ENCODE measurements around the gene SH2B2. TPM values are rescaled to one million over a fixed set of nuclear protein-coding genes. Genes with fewer than 3 reads are reported as not detected.

The SH2B2 gene
- total RNA-seq = 1 to 10 TPM; 3.3 to 7.5 (median 3.7) TPM

DNA sequence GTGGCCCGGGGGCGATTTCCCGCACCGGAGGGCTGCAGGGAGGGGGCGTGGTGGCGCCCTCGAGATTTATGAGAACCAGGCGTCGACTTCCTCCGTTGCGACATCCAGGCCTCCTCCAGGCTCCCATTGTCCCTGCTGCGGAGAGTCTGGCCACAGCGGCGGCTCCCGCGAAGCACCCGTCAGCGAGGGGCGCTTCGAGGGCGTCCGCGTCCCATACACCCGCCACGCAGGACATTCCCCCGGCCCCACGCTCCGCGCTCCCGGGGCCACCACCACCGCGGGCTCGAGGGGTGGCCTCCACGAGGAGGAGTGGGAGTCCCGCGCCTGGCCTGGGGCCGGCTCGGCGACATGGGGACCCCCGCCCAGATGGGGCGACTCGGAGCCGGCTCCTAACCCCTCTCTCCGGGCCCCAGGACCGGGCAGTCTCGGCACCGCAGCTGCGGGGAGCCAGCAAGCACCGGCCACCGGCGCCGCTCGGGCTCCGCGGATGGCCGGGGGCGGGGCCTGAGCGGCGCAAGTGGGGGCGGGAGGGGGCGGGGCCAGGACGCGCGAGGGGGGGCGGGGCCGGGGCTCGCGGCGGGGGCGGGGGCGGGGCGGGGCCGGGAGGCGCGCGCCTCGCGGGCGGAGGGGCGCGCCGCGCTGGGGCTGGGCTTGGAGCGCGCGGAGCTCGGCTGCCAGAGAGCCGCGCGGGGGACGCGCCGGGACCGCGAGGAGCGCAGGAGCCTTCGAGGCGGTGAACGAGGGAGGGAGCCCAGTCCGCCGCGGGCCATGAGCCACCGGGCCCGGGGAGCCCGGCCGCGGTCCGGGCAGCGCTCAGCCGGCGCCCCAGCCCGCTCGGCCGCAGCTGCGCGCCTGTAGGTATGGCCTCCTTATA lies at the start of gene SH2B2:
Gene SH2B2 (plus strand): TSS at position 632 of the 874 bp plus-strand sequence. CDS start 13,683 bp downstream, outside the sequence.
- TF ChIP-seq, protein P1, sequence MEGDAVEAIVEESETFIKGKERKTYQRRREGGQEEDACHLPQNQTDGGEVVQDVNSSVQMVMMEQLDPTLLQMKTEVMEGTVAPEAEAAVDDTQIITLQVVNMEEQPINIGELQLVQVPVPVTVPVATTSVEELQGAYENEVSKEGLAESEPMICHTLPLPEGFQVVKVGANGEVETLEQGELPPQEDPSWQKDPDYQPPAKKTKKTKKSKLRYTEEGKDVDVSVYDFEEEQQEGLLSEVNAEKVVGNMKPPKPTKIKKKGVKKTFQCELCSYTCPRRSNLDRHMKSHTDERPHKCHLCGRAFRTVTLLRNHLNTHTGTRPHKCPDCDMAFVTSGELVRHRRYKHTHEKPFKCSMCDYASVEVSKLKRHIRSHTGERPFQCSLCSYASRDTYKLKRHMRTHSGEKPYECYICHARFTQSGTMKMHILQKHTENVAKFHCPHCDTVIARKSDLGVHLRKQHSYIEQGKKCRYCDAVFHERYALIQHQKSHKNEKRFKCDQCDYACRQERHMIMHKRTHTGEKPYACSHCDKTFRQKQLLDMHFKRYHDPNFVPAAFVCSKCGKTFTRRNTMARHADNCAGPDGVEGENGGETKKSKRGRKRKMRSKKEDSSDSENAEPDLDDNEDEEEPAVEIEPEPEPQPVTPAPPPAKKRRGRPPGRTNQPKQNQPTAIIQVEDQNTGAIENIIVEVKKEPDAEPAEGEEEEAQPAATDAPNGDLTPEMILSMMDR (IDR thresholded peaks at IDR 0.05; ENCODE audit: low read depth) = no peak

DNA sequence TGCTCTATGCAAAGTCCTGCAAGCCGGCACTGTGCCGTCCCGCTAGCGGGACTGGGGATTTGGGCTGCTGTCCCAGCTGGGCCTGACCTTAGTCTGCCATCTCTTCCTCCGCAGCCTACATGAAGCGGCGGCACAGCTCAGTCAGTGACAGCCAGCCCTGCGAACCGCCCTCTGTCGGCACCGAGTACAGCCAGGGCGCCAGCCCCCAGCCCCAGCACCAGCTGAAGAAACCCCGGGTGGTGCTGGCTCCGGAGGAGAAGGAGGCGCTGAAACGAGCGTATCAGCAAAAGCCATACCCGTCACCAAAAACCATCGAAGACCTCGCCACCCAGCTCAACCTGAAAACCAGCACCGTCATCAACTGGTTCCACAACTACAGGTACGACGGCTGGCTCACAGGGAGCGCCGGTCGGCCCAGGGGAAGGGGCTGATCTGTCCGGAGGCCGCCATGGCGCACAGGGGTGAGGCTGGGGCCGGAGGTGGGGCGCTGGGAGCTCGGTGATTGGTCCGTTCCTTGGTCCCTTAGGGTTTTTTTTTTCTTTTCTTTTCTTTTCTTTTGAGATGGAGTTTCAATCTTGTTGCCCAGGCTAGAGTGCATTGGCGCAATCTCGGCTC lies 47.4 kb upstream of the SH2B2 start:
- TF ChIP-seq, protein P1 (IDR thresholded peaks at IDR 0.05; ENCODE audit: low read depth) = no peak

DNA sequence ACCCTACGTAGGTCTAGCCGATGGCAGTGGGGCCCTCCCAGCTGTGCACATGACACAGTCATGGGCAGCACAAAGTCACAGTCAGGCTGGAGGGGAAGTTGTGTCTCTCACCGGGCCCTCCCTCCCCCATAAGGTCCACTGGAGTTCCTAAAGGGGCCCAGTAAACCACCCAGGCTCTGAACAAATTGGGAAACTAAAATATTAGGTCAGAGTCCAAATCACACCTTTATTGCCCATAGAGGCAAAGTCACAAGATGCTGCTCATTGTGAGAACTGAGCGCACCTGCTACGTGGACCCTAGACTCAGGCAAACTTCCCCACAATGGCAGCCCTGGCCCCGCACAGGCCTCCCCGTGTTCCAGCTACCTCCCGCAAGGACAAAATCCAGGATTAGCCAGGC lies 45.2 kb upstream of the SH2B2 start:
- TF ChIP-seq, protein P1 (IDR thresholded peaks at IDR 0.05; ENCODE audit: low read depth) = no peak

DNA sequence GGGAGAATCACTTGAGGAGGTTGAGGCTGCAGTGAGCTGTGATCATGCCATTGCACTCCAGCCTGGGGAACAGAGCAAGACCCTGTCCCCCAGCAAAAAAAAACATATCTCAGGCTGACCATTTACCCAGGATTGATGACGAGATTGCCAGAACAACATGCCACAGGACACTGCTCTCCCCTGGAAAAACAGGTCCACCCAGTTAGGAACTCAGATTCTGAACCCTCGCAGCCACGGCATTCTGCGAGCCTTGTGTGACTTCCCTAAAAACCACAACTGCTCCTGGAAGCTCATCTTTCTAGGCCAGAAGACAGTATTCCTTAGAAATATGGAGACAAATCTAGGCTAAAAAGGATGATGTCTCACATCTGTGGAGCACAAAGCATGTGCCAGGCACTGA lies 42.1 kb upstream of the SH2B2 start:
- TF ChIP-seq, protein P1 (IDR thresholded peaks at IDR 0.05; ENCODE audit: low read depth) = no peak

DNA sequence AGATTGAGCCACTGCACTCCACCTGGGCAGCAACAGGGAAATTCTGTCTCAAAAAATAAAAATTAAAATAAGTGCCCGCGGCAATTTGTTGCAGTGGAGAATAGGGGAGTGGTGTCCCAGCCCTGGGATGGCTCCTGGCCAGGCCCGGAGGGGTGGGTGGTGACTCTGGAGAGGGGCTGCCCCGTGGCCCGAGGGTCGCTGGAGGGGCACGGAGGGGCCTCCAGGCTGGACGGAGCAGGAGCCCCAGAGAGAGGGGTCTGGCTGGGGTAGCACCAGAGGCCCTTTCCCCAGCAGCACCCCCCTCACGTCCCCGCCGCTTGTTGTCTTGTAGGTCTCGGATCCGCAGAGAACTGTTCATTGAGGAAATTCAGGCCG lies 38.6 kb upstream of the SH2B2 start:
- TF ChIP-seq, protein P1 (IDR thresholded peaks at IDR 0.05; ENCODE audit: low read depth) = no peak

DNA sequence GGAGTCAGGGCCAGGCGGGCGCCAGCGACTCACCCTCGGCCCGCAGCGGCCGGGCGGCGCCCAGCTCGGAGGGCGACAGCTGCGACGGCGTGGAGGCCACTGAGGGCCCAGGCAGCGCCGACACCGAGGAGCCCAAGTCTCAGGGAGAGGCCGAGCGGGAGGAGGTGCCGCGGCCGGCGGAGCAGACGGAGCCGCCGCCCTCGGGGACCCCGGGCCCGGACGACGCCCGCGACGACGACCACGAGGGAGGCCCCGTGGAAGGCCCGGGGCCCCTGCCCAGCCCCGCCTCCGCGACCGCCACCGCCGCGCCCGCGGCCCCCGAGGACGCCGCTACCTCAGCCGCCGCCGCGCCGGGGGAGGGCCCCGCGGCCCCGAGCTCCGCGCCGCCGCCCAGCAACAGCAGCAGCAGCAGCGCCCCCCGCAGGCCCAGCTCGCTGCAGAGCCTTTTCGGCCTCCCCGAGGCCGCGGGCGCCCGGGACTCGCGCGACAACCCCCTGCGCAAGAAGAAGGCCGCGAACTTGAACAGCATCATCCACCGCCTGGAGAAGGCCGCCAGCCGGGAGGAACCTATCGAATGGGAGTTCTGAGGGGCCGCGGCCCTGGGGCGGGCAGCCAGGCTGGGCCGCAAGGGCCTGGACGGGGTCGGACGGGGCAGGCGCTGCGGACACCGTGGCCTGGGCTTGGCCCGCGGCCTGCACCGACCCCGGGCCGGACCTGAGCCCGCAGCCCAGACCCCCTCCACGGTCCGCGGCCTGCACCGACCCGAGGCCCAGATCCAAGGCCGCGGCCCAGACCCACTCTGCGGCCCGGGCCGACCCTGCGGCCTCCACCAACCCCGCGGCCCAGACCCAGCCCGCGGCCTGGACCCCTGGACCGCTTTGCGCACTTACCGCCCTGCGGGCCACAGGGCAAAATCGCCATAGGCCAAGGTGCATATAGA lies 37.9 kb upstream of the SH2B2 start:
- TF ChIP-seq, protein P1 (IDR thresholded peaks at IDR 0.05; ENCODE audit: low read depth) = no peak

All from subcutaneous adipose tissue (tissue), 4 donors.